CD4-positive, alpha-beta T cell (primary cell): ENCODE data around the gene TSC22D1. TPM values are rescaled to one million over a fixed set of nuclear protein-coding genes. Genes with fewer than 3 reads are reported as not detected.

ENCODE experiments used
- ATAC-seq: fragments of 200-7000 bp; cut with Tn5 transposase; one replicate; pipeline ENCODE4 v1.10.0; 2022; ENCODE audit warnings: mild to moderate bottlenecking; ENCODE audit not compliant: poor library complexity
- CTCF ChIA-PET: fragments of 350-600 bp; sonication (Branson Sonifier 250); formaldehyde crosslinking; loops from one replicate; lab custom pipeline; 2021; ENCODE audit warnings: antibody characterized with exemption, inconsistent platforms; lab: Charles Lee
- POLR2A ChIA-PET: fragments of 350-600 bp; sonication (Branson Sonifier 250); formaldehyde crosslinking; loops from one replicate; lab custom pipeline; 2021; ENCODE audit warnings: antibody characterized with exemption, inconsistent platforms; lab: Charles Lee
- DNase-seq, 14 experiments: peaks; one replicate each; pipeline ENCODE4 v3.0.0-alpha.2; 2013 to 2020; ENCODE audit warnings: mixed read lengths in 2 of 14
- H3K27ac ChIP-seq, 2 donors: one replicate each; pipeline versions ENCODE4 v1.5.1 to v1.7.0; 2013; ENCODE audit warnings: low read length in 2 of 2, low read depth in 1 of 2, mild to moderate bottlenecking in 1 of 2
- H3K27me3 ChIP-seq, 2 experiments: 1 replicate in 1 of 2; 2 replicates in 1 of 2; pipeline versions ENCODE4 v1.6.1 to v1.7.0; 2013; ENCODE audit warnings: low read length in 2 of 2, control low read depth in 1 of 2, mild to moderate bottlenecking in 1 of 2, moderate library complexity in 1 of 2; ENCODE audit not compliant: insufficient read depth in 2 of 2, control insufficient read depth in 1 of 2
- H3K36me3 ChIP-seq: one replicate; pipeline ENCODE4 v1.6.1; 2013; ENCODE audit warnings: low read length, control low read depth; ENCODE audit not compliant: insufficient read depth
- H3K4me1 ChIP-seq: one replicate; pipeline ENCODE4 v1.6.1; 2013; ENCODE audit warnings: low read length, control low read depth; ENCODE audit not compliant: insufficient read depth
- H3K4me3 ChIP-seq: one replicate; pipeline ENCODE4 v1.5.1; 2013; ENCODE audit warnings: mild to moderate bottlenecking, low read length, moderate library complexity
- H3K9me3 ChIP-seq, 2 experiments: 1 replicate in 1 of 2; 2 replicates in 1 of 2; pipeline versions ENCODE4 v1.6.1 to v1.7.0; 2013; ENCODE audit warnings: low read length in 2 of 2, mild to moderate bottlenecking in 2 of 2, control low read depth in 1 of 2, moderate library complexity in 1 of 2; ENCODE audit not compliant: control insufficient read depth in 1 of 2, insufficient read depth in 1 of 2
- H3K27ac Mint-ChIP-seq: one replicate; pipeline ENCODE4 v1.8.0; 2020; ENCODE audit warnings: mixed read lengths
- H3K27me3 Mint-ChIP-seq: one replicate; pipeline ENCODE4 v1.8.0; 2021; ENCODE audit warnings: mixed read lengths
- H3K36me3 Mint-ChIP-seq: one replicate; pipeline ENCODE4 v1.8.0; 2021; ENCODE audit warnings: low read depth, mixed read lengths
- H3K4me1 Mint-ChIP-seq: one replicate; pipeline ENCODE4 v1.8.0; 2021; ENCODE audit warnings: low read depth, mixed read lengths
- H3K4me3 Mint-ChIP-seq: one replicate; pipeline ENCODE4 v1.8.0; 2020; ENCODE audit warnings: mild to moderate bottlenecking, mixed read lengths
- H3K9me3 Mint-ChIP-seq: one replicate; pipeline ENCODE4 v1.8.0; 2020; ENCODE audit warnings: mixed read lengths
- CTCF ChIP-seq: fragments of 200-600 bp; IDR thresholded peaks from one replicate; pipeline ENCODE4 v1.8.0; 2022; ENCODE audit warnings: antibody characterized with exemption, mild to moderate bottlenecking
- intact Hi-C, 2 experiments: fragments of 100-400 bp; cut with DNase I in 1 of 2; cut with micrococcal nuclease in 1 of 2; formaldehyde crosslinking; loops; one replicate each; pipeline versions ENCODE4 v1.15.1 to v1.9.0; 2023 to 2025; cut with DNase I, micrococcal nuclease
- total RNA-seq, 174 experiments: library from RNA in 2 of 174; stranded (reverse) in 2 of 174; gene quantifications; one replicate each; pipeline ENCODE4 v1.2.3 and lab custom pipeline; 2021 to 2026

The TSC22D1 gene
- total RNA-seq, 2 experiments from 2014 or later: 24.0 to 26.5 TPM

- Mint-ChIP-seq H3K9me3 (no peaks in the 10 kb centered on the region), H3K27ac (no peak overlapping the region), H3K27me3 (no peaks in the 10 kb centered on the region), H3K4me3 (no peak overlapping the region), H3K4me1 (peaks cover 17% of the 10 kb centered on the region), H3K36me3 (no peaks in the 10 kb centered on the region)
- intact Hi-C loops: no loop called here
- H3K27ac ChIP-seq: no peak overlapping the region
- ATAC-seq (no peak), DNase-seq (no peak)
- H3K9me3 ChIP-seq: peaks cover 0 to 10% of the 10 kb centered on the region in 2 experiments
- no peak for TF ChIP-seq CTCF
- no peak overlapping the region for H3K4me3 ChIP-seq
- H3K36me3 ChIP-seq: no peaks in the 10 kb centered on the region
- CTCF ChIA-PET: interaction anchor here (0.6 kb wide), 1 partner anchor 135 kb away, joined by 3 read pairs; no protein-coding TSS in a partner anchor
- H3K4me1 ChIP-seq: peaks cover 7% of the 10 kb centered on the region
- POLR2A ChIA-PET: no interaction called here
- H3K27me3 ChIP-seq: no peaks in the 10 kb centered on the region
These were observed 120.4 kb downstream of the TSC22D1 start for GRCh38 chr13:44455769-44456168.

GRCh38 chr13:44453881-44454280 is 122.2 kb downstream of the TSC22D1 start:
- Histone ChIP-seq H3K27ac (no peak overlapping the region), H3K4me3 (no peak overlapping the region), H3K27me3 (no peaks in the 10 kb centered on the region), H3K36me3 (no peaks in the 10 kb centered on the region), H3K9me3 (peaks cover 0 to 5% of the 10 kb centered on the region in 2 experiments), H3K4me1 (peaks cover 7% of the 10 kb centered on the region)
- Mint-ChIP-seq H3K27ac (no peak overlapping the region), H3K36me3 (no peaks in the 10 kb centered on the region), H3K27me3 (no peaks in the 10 kb centered on the region), H3K9me3 (no peaks in the 10 kb centered on the region), H3K4me1 (peaks cover 17% of the 10 kb centered on the region), H3K4me3 (no peak overlapping the region)
- CTCF ChIA-PET: no interaction called here
- DNase-seq (no peak), ATAC-seq (no peak)
- intact Hi-C loops: no loop called here
- POLR2A ChIA-PET: no interaction called here
- no peak for TF ChIP-seq CTCF

- no peak for DNase-seq
- Histone ChIP-seq H3K27me3 (no peaks in the 10 kb centered on the region), H3K9me3 (peaks cover 0 to 5% of the 10 kb centered on the region in 2 experiments), H3K36me3 (no peaks in the 10 kb centered on the region), H3K4me3 (no peak overlapping the region), H3K4me1 (no peaks in the 10 kb centered on the region), H3K27ac (no peak overlapping the region)
- Mint-ChIP-seq H3K4me1 (peaks cover 14% of the 10 kb centered on the region), H3K27ac (no peak overlapping the region), H3K36me3 (no peaks in the 10 kb centered on the region), H3K27me3 (no peaks in the 10 kb centered on the region), H3K4me3 (no peak overlapping the region), H3K9me3 (no peaks in the 10 kb centered on the region)
- TF ChIP-seq CTCF: no peak
- CTCF ChIA-PET: no interaction called here
- intact Hi-C loops: no loop called here
- POLR2A ChIA-PET: no interaction called here
- no peak for ATAC-seq
These were observed 123.1 kb downstream of the TSC22D1 start for GRCh38 chr13:44453069-44453468.
